Measurements from ENCODE around the gene COMMD3. TPM values are rescaled to one million over a fixed set of nuclear protein-coding genes. Genes with fewer than 3 reads are reported as not detected.
"Not testable (repeated sequence)": the region's sequence is repeated elsewhere in the genome, so short reads cannot be mapped to it uniquely, and the experiment has no call there.

COMMD3 gene
- total and polyA plus RNA-seq, 2 experiments from 2014 or later = 26.4 to 104 TPM

DNA sequence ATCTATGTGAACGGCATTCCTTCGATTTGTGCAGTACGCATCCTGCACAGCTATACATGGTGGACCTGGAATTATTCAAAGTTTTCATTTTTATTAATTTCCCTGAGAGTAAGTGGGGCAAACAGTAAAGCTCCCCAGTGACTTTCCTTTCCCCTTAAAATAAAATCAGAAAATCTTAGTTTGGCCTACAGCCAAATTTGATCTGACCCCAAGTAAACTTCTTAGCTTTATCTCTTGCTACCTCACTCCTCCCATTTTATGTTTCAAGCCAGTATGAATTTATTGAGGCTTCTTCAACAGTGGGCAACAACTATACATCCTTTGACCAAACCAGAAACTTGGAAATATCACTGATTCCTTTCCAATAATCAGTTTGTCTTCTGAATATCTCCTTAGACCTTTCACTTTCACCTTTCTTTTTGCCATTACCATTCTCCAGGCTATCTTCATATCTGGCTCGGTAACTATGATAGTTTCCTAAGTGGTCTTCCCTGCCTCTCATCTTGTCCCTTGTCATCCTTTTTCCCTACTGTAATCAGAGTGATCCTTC is 40.2 kb downstream of the COMMD3 start:
- H2AFZ ChIP-seq = no peak overlapping the region
- in situ Hi-C loops (cut with MboI) = no loop called here
- H3K27me3 ChIP-seq (replicated peaks; ENCODE audit: insufficient read depth) = no peaks in the 10 kb centered on the region
- H3K9me2 ChIP-seq (ENCODE audit: insufficient read depth) = no peaks in the 10 kb centered on the region
- no peaks in the 10 kb centered on the region for H3K79me2 ChIP-seq (ENCODE audit: insufficient read depth)
- no peak for DNase-seq
- H3K4me1 ChIP-seq (ENCODE audit: insufficient read depth) = no peaks in the 10 kb centered on the region
- WGBS, 2 experiments (ENCODE audit: low coverage in 1 of 2, low lambda C conversion rate in 2 of 2, missing lambda C conversion rate in 2 of 2) = 83 to 85% methylated on average over 4 of the region's 4 CpGs
- no peaks in the 10 kb centered on the region for H3F3A ChIP-seq (ENCODE audit: insufficient read depth)
- no peak overlapping the region for H3K4me3 ChIP-seq
- no peak overlapping the region for H3K4me2 ChIP-seq (ENCODE audit: unreplicated experiment)
- H4K20me1 ChIP-seq (ENCODE audit: insufficient read depth) = no peaks in the 10 kb centered on the region
- H3K36me3 ChIP-seq (ENCODE audit: low read depth) = no peaks in the 10 kb centered on the region
- TF ChIP-seq EZH2 (IDR thresholded peaks at IDR 0.05; ENCODE audit: insufficient read depth, poor library complexity, severe bottlenecking) = no peak
- no peak for TF ChIP-seq EZH2phosphoT487 (IDR thresholded peaks at IDR 0.05; ENCODE audit: insufficient read depth, low read depth)
- no peaks in the 10 kb centered on the region for H3K9me3 ChIP-seq (ENCODE audit: low read depth)
- H3K27ac ChIP-seq = no peak overlapping the region
- H3K9ac ChIP-seq = no peak overlapping the region

DNA sequence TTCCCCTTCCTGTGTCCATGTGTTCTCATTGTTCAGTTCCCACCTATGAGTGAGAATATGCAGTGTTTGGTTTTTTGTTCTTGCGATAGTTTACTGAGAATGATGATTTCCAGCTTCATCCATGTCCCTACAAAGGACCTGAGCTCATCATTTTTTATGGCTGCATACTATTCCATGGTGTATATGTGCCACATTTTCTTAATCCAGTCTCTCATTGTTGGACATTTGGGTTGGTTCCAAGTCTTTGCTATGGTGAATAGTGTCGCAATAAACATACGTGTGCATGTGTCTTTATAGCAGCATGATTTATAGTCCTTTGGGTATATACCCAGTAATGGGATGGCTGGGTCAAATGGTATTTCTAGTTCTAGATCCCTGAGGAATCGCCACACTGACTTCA is 41.6 kb downstream of the COMMD3 start:
- H3K4me2 ChIP-seq (ENCODE audit: unreplicated experiment); H3K9me2 ChIP-seq (ENCODE audit: insufficient read depth); DNase-seq; H3K36me3 ChIP-seq (ENCODE audit: low read depth); H3K4me1 ChIP-seq (ENCODE audit: insufficient read depth); H3K4me3 ChIP-seq; H2AFZ ChIP-seq; H3K79me2 ChIP-seq (ENCODE audit: insufficient read depth); H3K9me3 ChIP-seq (ENCODE audit: low read depth); H3K27ac ChIP-seq; H3K27me3 ChIP-seq (replicated peaks; ENCODE audit: insufficient read depth); H3F3A ChIP-seq (ENCODE audit: insufficient read depth); in situ Hi-C loops (cut with MboI); H4K20me1 ChIP-seq (ENCODE audit: insufficient read depth); H3K9ac ChIP-seq: not testable (repeated sequence)
- 56 to 60% methylated on average over 4 of the region's 4 CpGs for WGBS, 2 experiments (ENCODE audit: low coverage in 1 of 2, low lambda C conversion rate in 2 of 2, missing lambda C conversion rate in 2 of 2)

DNA sequence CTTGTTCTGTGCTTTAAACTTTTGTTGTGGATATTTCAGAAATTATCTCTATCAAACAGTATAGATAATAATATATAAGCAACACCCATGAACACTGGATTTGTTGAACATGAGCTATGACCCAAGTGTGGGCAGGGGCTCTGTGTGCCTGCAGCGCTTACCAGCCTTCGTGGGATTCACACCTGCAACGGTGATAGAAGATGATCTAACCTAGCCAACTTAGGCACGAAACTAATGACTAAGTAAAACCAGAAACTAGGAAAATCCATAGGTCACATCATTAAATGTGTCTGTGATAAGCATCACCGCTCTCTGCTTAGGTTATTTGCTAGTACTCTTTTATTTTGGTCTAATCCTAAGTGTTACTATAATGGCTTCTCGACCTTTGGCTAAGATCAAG is 47.1 kb downstream of the COMMD3 start:
- Histone ChIP-seq H3F3A (ENCODE audit: insufficient read depth) (no peaks in the 10 kb centered on the region), H2AFZ (no peak overlapping the region), H3K9ac (no peak overlapping the region), H3K27me3 (replicated peaks; ENCODE audit: insufficient read depth) (no peaks in the 10 kb centered on the region), H3K79me2 (ENCODE audit: insufficient read depth) (no peaks in the 10 kb centered on the region), H3K36me3 (ENCODE audit: low read depth) (no peaks in the 10 kb centered on the region), H3K4me3 (no peak overlapping the region), H3K9me3 (ENCODE audit: low read depth) (no peaks in the 10 kb centered on the region), H4K20me1 (ENCODE audit: insufficient read depth) (no peaks in the 10 kb centered on the region), H3K27ac (no peak overlapping the region), H3K4me2 (ENCODE audit: unreplicated experiment) (no peak overlapping the region), H3K9me2 (ENCODE audit: insufficient read depth) (no peaks in the 10 kb centered on the region), H3K4me1 (ENCODE audit: insufficient read depth) (no peaks in the 10 kb centered on the region)
- no peak for DNase-seq
- 88% methylated on average over 6 of the region's 6 CpGs for WGBS, 2 experiments (ENCODE audit: low coverage in 1 of 2, low lambda C conversion rate in 2 of 2, missing lambda C conversion rate in 2 of 2)
- TF ChIP-seq EZH2 (IDR thresholded peaks at IDR 0.05; ENCODE audit: insufficient read depth, poor library complexity, severe bottlenecking) = no peak
- no peak for TF ChIP-seq EZH2phosphoT487 (IDR thresholded peaks at IDR 0.05; ENCODE audit: insufficient read depth, low read depth)
- in situ Hi-C loops (cut with MboI) = no loop called here

DNA sequence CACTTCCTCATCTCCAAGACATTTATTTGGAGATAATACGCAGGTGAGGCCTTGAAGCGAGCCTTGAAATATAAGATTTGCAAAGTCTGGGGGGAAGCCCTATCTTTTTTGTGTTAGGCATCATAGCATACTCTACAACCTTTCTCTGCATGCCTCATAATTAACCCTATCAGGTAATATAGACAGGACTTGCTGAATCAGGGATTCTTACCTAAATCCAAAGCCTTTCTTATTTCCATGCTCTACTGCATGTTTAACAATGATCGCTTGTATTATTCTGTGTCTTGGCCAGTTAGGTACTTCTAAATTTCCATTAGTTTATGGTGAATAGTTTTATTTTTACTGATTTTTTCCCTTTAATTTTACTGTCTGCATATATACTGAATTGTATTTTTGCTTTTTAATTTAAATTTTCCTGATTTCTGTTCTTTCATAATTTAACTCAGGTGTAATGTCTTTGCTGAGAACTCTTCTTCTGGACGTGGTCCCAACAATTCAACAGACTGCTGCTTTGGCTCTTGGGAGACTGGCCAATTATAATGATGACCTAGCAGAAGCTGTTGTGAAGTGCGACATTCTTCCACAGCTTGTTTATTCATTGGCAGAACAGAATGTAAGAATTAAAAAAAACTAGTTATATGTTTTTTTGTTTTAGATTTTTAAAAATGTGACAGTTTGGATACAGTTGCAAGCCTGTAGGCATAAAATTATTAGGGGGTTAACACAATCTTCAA is 48.4 kb downstream of the COMMD3 start:
- no peak overlapping the region for H3K4me3 ChIP-seq
- TF ChIP-seq EZH2phosphoT487 (IDR thresholded peaks at IDR 0.05; ENCODE audit: insufficient read depth, low read depth) (no peak), EZH2 (IDR thresholded peaks at IDR 0.05; ENCODE audit: insufficient read depth, poor library complexity, severe bottlenecking) (no peak)
- no peaks in the 10 kb centered on the region for H3F3A ChIP-seq (ENCODE audit: insufficient read depth)
- H4K20me1 ChIP-seq (ENCODE audit: insufficient read depth) = no peaks in the 10 kb centered on the region
- no peaks in the 10 kb centered on the region for H3K4me1 ChIP-seq (ENCODE audit: insufficient read depth)
- no peaks in the 10 kb centered on the region for H3K27me3 ChIP-seq (replicated peaks; ENCODE audit: insufficient read depth)
- no peaks in the 10 kb centered on the region for H3K9me3 ChIP-seq (ENCODE audit: low read depth)
- no peak overlapping the region for H3K4me2 ChIP-seq (ENCODE audit: unreplicated experiment)
- 85 to 87% methylated on average over 5 of the region's 5 CpGs for WGBS, 2 experiments (ENCODE audit: low coverage in 1 of 2, low lambda C conversion rate in 2 of 2, missing lambda C conversion rate in 2 of 2)
- H3K79me2 ChIP-seq (ENCODE audit: insufficient read depth) = no peaks in the 10 kb centered on the region
- H3K9me2 ChIP-seq (ENCODE audit: insufficient read depth) = no peaks in the 10 kb centered on the region
- no peak overlapping the region for H3K27ac ChIP-seq
- no peak overlapping the region for H3K9ac ChIP-seq
- no peaks in the 10 kb centered on the region for H3K36me3 ChIP-seq (ENCODE audit: low read depth)
- DNase-seq = no peak
- no peak overlapping the region for H2AFZ ChIP-seq
- in situ Hi-C loops (cut with MboI) = no loop called here

Data from GM23248 (cell line).